SK-N-SH (cell line): ENCODE results near the gene ARHGEF3. TPM values are rescaled to one million over a fixed set of nuclear protein-coding genes. Genes with fewer than 3 reads are reported as not detected.
A peak's percentile ranks its signal among the peaks of the same experiment; 100 is the strongest.

Experiments
- CTCF ChIA-PET: fragments of 300-600, 350-600 bp; formaldehyde crosslinking; extraction: SDS; loops from one replicate; lab custom pipeline; 2021; lab: Yijun Ruan, JAX
- POLR2A ChIA-PET: fragments of 350-600 bp; sonication (Branson Sonifier 250); formaldehyde crosslinking; extraction: SDS; loops from one replicate; lab custom pipeline; 2020; ENCODE audit warnings: antibody characterized with exemption, inconsistent platforms; lab: Yijun Ruan, JAX
- DNase-seq: peaks from one replicate; pipeline ENCODE4 v3.0.0; 2012
- H2AFZ ChIP-seq: fragments of 200-600 bp; sonication (generic); 2 replicates; pipeline ENCODE4 v1.8.1; 2016; ENCODE audit warnings: antibody characterized with exemption, mild to moderate bottlenecking, low read depth
- H3F3A ChIP-seq: fragments of 200-600 bp; sonication (generic); replicated peaks from 2 replicates; pipeline ENCODE3; 2016; ENCODE audit warnings: antibody characterized with exemption, mild to moderate bottlenecking; ENCODE audit not compliant: insufficient read depth
- H3K27ac ChIP-seq, 2 experiments: fragments of 200-500 bp in 1 of 2; fragments of 200-600 bp in 1 of 2; sonication (Bioruptor generic) in 1 of 2; sonication (generic), shearing (Covaris generic) in 1 of 2; 2 replicates each; pipeline versions ENCODE4 v1.5.1 to v1.6.1; 2014 to 2016; ENCODE audit warnings: low read depth in 2 of 2, inconsistent platforms in 1 of 2, low read length in 1 of 2, mild to moderate bottlenecking in 1 of 2, mixed read lengths in 1 of 2
- H3K27me3 ChIP-seq: fragments of 200-600 bp; sonication (generic), shearing (Covaris generic); 2 replicates; pipeline ENCODE4 v1.6.1; 2016; ENCODE audit warnings: mixed run types; ENCODE audit not compliant: insufficient read depth
- H3K36me3 ChIP-seq, 2 experiments: fragments of 200-500 bp in 1 of 2; fragments of 200-600 bp in 1 of 2; sonication (Bioruptor generic) in 1 of 2; sonication (generic) in 1 of 2; replicated peaks in 1 of 2; 2 replicates each; pipeline versions ENCODE3 to v1.5.1; 2014 to 2016; ENCODE audit warnings: low read length in 1 of 2, mild to moderate bottlenecking in 1 of 2; ENCODE audit not compliant: insufficient read depth in 2 of 2, control insufficient read depth in 1 of 2
- H3K4me1 ChIP-seq, 2 experiments: fragments of 200-500 bp in 1 of 2; fragments of 200-600 bp in 1 of 2; sonication (Bioruptor generic) in 1 of 2; sonication (generic), shearing (Covaris generic) in 1 of 2; 2 replicates each; pipeline versions ENCODE4 v1.5.1 to v1.6.1; 2014 to 2016; ENCODE audit warnings: low read depth in 1 of 2, low read length in 1 of 2, mixed run types in 1 of 2; ENCODE audit not compliant: insufficient read depth in 2 of 2, control insufficient read depth in 1 of 2
- H3K4me2 ChIP-seq: fragments of 200-600 bp; sonication (generic), shearing (Covaris generic); 2 replicates; pipeline ENCODE4 v1.6.1; 2017; ENCODE audit warnings: mixed run types
- H3K4me3 ChIP-seq, 2 experiments: fragments of 200-500 bp in 1 of 2; fragments of 200-600 bp in 1 of 2; sonication (Bioruptor generic) in 1 of 2; sonication (generic), shearing (Covaris generic) in 1 of 2; 2 replicates each; pipeline versions ENCODE4 v1.5.1 to v1.8.1; 2014 to 2016; ENCODE audit warnings: low read depth in 2 of 2, inconsistent platforms in 1 of 2, low read length in 1 of 2, mild to moderate bottlenecking in 1 of 2, mixed read lengths in 1 of 2, moderate library complexity in 1 of 2
- H3K79me2 ChIP-seq: fragments of 200-600 bp; sonication (generic); 2 replicates; pipeline ENCODE4 v1.8.1; 2017; ENCODE audit warnings: mild to moderate bottlenecking; ENCODE audit not compliant: insufficient read depth
- H3K9ac ChIP-seq: fragments of 200-600 bp; sonication (generic); 2 replicates; pipeline ENCODE4 v1.6.1; 2017; ENCODE audit warnings: mixed run types
- H3K9me2 ChIP-seq: fragments of 200-600 bp; sonication (generic); 2 replicates; pipeline ENCODE4 v1.6.1; 2017; ENCODE audit warnings: mixed run types
- H3K9me3 ChIP-seq: fragments of 200-600 bp; sonication (generic); 2 replicates; pipeline ENCODE4 v1.6.1; 2017; ENCODE audit warnings: mixed run types, mild to moderate bottlenecking, moderate library complexity
- H4K20me1 ChIP-seq: fragments of 200-600 bp; sonication (generic); 2 replicates; pipeline ENCODE4 v1.6.1; 2017; ENCODE audit warnings: mild to moderate bottlenecking, mixed run types; ENCODE audit not compliant: insufficient read depth
- CHD2 ChIP-seq: fragments of 150-350 bp; IDR thresholded peaks from 2 replicates; pipeline ENCODE4 v1.6.1; 2018; ENCODE audit warnings: low read length; ENCODE audit not compliant: partially characterized antibody
- ELF1 ChIP-seq: IDR thresholded peaks from 2 replicates; pipeline ENCODE4 v1.4.0; 2012
- EP300 ChIP-seq, 2 experiments: IDR thresholded peaks; 2 replicates each; pipeline versions ENCODE4 v1.4.0 to v1.6.1; 2012; ENCODE audit warnings: borderline replicate concordance in 1 of 2, low read depth in 1 of 2, low read length in 1 of 2
- FOXJ3 ChIP-seq: sonication (generic); formaldehyde crosslinking; IDR thresholded peaks from 2 replicates; pipeline ENCODE4 v1.5.1; 2020; ENCODE audit warnings: mild to moderate bottlenecking, missing genetic modification reagents
- FOXM1 ChIP-seq: IDR thresholded peaks from 2 replicates; pipeline ENCODE4 v1.4.0; 2012; ENCODE audit warnings: low read depth, mild to moderate bottlenecking
- GABPA ChIP-seq: IDR thresholded peaks from 2 replicates; pipeline ENCODE4 v1.4.0; 2012; ENCODE audit warnings: low read depth, mild to moderate bottlenecking
- JUND ChIP-seq: IDR thresholded peaks from 2 replicates; pipeline ENCODE4 v1.4.0; 2012
- MXI1 ChIP-seq: IDR thresholded peaks from 2 replicates; pipeline ENCODE4 v1.6.1; 2012; ENCODE audit warnings: mild to moderate bottlenecking, low read depth, low read length, improper control_type of control experiment
- RCOR1 ChIP-seq: fragments of 150-350 bp; IDR thresholded peaks from 2 replicates; pipeline ENCODE4 v1.6.1; 2017; ENCODE audit warnings: antibody characterized with exemption, low read length
- RFX5 ChIP-seq: IDR thresholded peaks from 2 replicates; pipeline ENCODE4 v1.6.1; 2012; ENCODE audit warnings: mild to moderate bottlenecking, improper control_type of control experiment, low read length
- RXRA ChIP-seq: IDR thresholded peaks from 2 replicates; pipeline ENCODE4 v1.4.0; 2012; ENCODE audit warnings: low read depth, mild to moderate bottlenecking, borderline replicate concordance
- SMC3 ChIP-seq: IDR thresholded peaks from 2 replicates; pipeline ENCODE4 v1.6.1; 2012; ENCODE audit warnings: low read depth, low read length, improper control_type of control experiment
- TAF1 ChIP-seq: IDR thresholded peaks from 2 replicates; pipeline ENCODE4 v1.6.1; 2012; ENCODE audit warnings: low read depth, mild to moderate bottlenecking, low read length, moderate library complexity, borderline replicate concordance
- TCF12 ChIP-seq: IDR thresholded peaks from 2 replicates; pipeline ENCODE4 v1.4.0; 2012
- USF2 ChIP-seq: fragments of 150-350 bp; IDR thresholded peaks from 2 replicates; pipeline ENCODE4 v1.6.1; 2017; ENCODE audit warnings: antibody characterized with exemption, low read length, low read depth, borderline replicate concordance
- YY1 ChIP-seq: IDR thresholded peaks from 2 replicates; pipeline ENCODE4 v1.4.0; 2012; ENCODE audit warnings: low read depth, mild to moderate bottlenecking
- ZBTB33 ChIP-seq: IDR thresholded peaks from 2 replicates; pipeline ENCODE4 v1.4.0; 2012; ENCODE audit warnings: low read depth, borderline replicate concordance
- WGBS: methylation state at CpG from one replicate; pipeline ENCODE4 v1.1.6; 2017; ENCODE audit warnings: low lambda C conversion rate; 5-methylcytosine and 5-hydroxymethylcytosine counted together
- polyA plus RNA-seq, 3 experiments: library from polyadenylated mRNA; depleted of rRNA; stranded (reverse); fragments of >200 nt; gene quantifications; 2 replicates each; pipeline ENCODE4 v1.2.3, GENCODE V29; 2012

Gene ARHGEF3
- polyA plus RNA-seq, 1 of the 3 experiments (the other 2 are of a cell fraction): 5.9 TPM

- 66% methylated on average over 4 of the region's 4 CpGs for WGBS
- H3K9me2 ChIP-seq: no peaks in the 10 kb centered on the region
- H3K27me3 ChIP-seq: no peaks in the 10 kb centered on the region
- H4K20me1 ChIP-seq: no peaks in the 10 kb centered on the region
- no peaks in the 10 kb centered on the region for H3F3A ChIP-seq
- ChIA-PET CTCF (interaction anchor here (0.9 to 2.0 kb wide), 7 partner anchors 12 to 165 kb away, joined by 3 to 10 read pairs (median 4); no protein-coding TSS in a partner anchor), POLR2A (no interaction called here)
- no peak for TF ChIP-seq EP300 (IDR thresholded peaks at IDR 0.05; ENCODE audit: borderline replicate concordance in 1 of 2, low read depth in 1 of 2, low read length in 1 of 2)
- no peak for TF ChIP-seq FOXJ3 (CRISPR knock-in tag)
- TF ChIP-seq USF2: no peak
- TF ChIP-seq FOXM1: no peak
- no peak for TF ChIP-seq MXI1
- no peak for TF ChIP-seq SMC3
- TF ChIP-seq TAF1: no peak
- TF ChIP-seq ZBTB33: no peak
- TF ChIP-seq GABPA: no peak
- no peak for TF ChIP-seq ELF1
- TF ChIP-seq RFX5: no peak
- no peak for TF ChIP-seq CHD2
- H3K9ac ChIP-seq: no peak overlapping the region
- H3K4me2 ChIP-seq: no peak overlapping the region
- no peaks in the 10 kb centered on the region for H3K79me2 ChIP-seq
- H3K4me3 ChIP-seq: no peak overlapping the region
- no peak overlapping the region for H2AFZ ChIP-seq
- no peaks in the 10 kb centered on the region for H3K36me3 ChIP-seq
- peaks cover 0 to 10% of the 10 kb centered on the region in 2 experiments; a peak in 2 of 4 replicates for H3K4me1 ChIP-seq
- no peaks in the 10 kb centered on the region for H3K9me3 ChIP-seq
- peak overlapping the region in 1 of 2 experiments; percentile 17; a peak in 1 of 4 replicates for H3K27ac ChIP-seq
- DNase-seq: no peak
Observed at GRCh38 chr3:56823984-56824703, 22.4 kb upstream of the ARHGEF3 start.

- Histone ChIP-seq H3K9ac (no peak overlapping the region), H3K4me3 (no peak overlapping the region), H3K4me2 (no peak overlapping the region), H3K36me3 (no peaks in the 10 kb centered on the region), H3K27ac (peak overlapping the region in 1 of 2 experiments; percentile 17; a peak in 1 of 4 replicates), H3K9me3 (no peaks in the 10 kb centered on the region), H3K79me2 (no peaks in the 10 kb centered on the region), H3K9me2 (no peaks in the 10 kb centered on the region), H3K27me3 (no peaks in the 10 kb centered on the region), H3F3A (no peaks in the 10 kb centered on the region), H4K20me1 (no peaks in the 10 kb centered on the region), H2AFZ (no peak overlapping the region), H3K4me1 (peaks cover 0 to 10% of the 10 kb centered on the region in 2 experiments; a peak in 2 of 4 replicates)
- ChIA-PET CTCF (interaction anchor here (1.1 to 1.5 kb wide), 4 partner anchors 24 to 165 kb away, joined by 3 to 8 read pairs (median 4); no protein-coding TSS in a partner anchor), POLR2A (no interaction called here)
- DNase-seq: no peak
- TF ChIP-seq TCF12 (peak; percentile 56), RCOR1 (peak; percentile 16; the same call in 1 of the 2 replicates), EP300 (IDR thresholded peaks at IDR 0.05; ENCODE audit: borderline replicate concordance in 1 of 2, low read depth in 1 of 2, low read length in 1 of 2) (0 out of 4 replicates have a peak, but pooled peaks of 1 of the 2 experiments have one; percentile 1), JUND (no peak), RXRA (0 out of 2 replicates have a peak, but pooled peaks have one; percentile 10), FOXM1 (no peak), MXI1 (no peak), YY1 (no peak)
- TF ChIP-seq, all 33 proteins: peak for 4
Observed at GRCh38 chr3:56823421-56823926, 21.7 kb upstream of the ARHGEF3 start.
